ENCODE measurements around the gene FKBP3.
A peak's percentile ranks its signal among the peaks of the same experiment; 100 is the strongest.
"Not testable (repeated sequence)": the region's sequence is repeated elsewhere in the genome, so short reads cannot be mapped to it uniquely, and the experiment has no call there.

Gene FKBP3

GRCh38 chr14:45112896-45113781 lies 21.1 kb downstream of the FKBP3 start:
- no peak for DNase-seq (ENCODE audit: low read depth)

GRCh38 chr14:45104561-45104960 lies 29.7 kb downstream of the FKBP3 start:
- no peak for DNase-seq (ENCODE audit: low read depth)

- no peak for DNase-seq (ENCODE audit: low read depth)
Observed at GRCh38 chr14:45103806-45104205, 30.5 kb downstream of the FKBP3 start.

GRCh38 chr14:45096218-45096617 lies 38.1 kb downstream of the FKBP3 start:
- DNase-seq (ENCODE audit: low read depth) = no peak

- DNase-seq (ENCODE audit: low read depth) = no peak
Observed at GRCh38 chr14:45095143-45095542, 39.1 kb downstream of the FKBP3 start.

- no peak for DNase-seq (ENCODE audit: low read depth)
Observed at GRCh38 chr14:45094275-45094674, 40.0 kb downstream of the FKBP3 start.

- no peak for DNase-seq (ENCODE audit: low read depth)
Observed at GRCh38 chr14:45091710-45092109, 42.6 kb downstream of the FKBP3 start.

GRCh38 chr14:45089813-45090212 lies 44.5 kb downstream of the FKBP3 start:
- DNase-seq (ENCODE audit: low read depth) = no peak

- no peak for DNase-seq (ENCODE audit: low read depth)
Observed at GRCh38 chr14:45084946-45085346, 49.3 kb downstream of the FKBP3 start.

GRCh38 chr14:45083976-45084722 lies 50.1 kb downstream of the FKBP3 start, which contains the start of gene PRPF39:
Gene PRPF39 (plus strand): TSS chr14:45084116. CDS start chr14:45095240, 11,124 bp downstream.
- DNase-seq (ENCODE audit: low read depth) = peak; percentile 95

- DNase-seq (ENCODE audit: low read depth) = no peak
Observed at GRCh38 chr14:45083617-45083975, 50.7 kb downstream of the FKBP3 start.

- no peak for DNase-seq (ENCODE audit: low read depth)
Observed at GRCh38 chr14:45082420-45082819, 51.9 kb downstream of the FKBP3 start.

GRCh38 chr14:45081096-45081495 lies 53.2 kb downstream of the FKBP3 start:
- DNase-seq (ENCODE audit: low read depth) = not testable (repeated sequence)

GRCh38 chr14:45080416-45080968 lies 53.8 kb downstream of the FKBP3 start:
- DNase-seq (ENCODE audit: low read depth) = not testable (repeated sequence)

- no peak for DNase-seq (ENCODE audit: low read depth)
Observed at GRCh38 chr14:45078323-45078722, 56.0 kb downstream of the FKBP3 start.

GRCh38 chr14:45073231-45073879 lies 60.9 kb downstream of the FKBP3 start:
- DNase-seq (ENCODE audit: low read depth) = no peak

GRCh38 chr14:45072126-45072525 lies 62.2 kb downstream of the FKBP3 start:
- no peak for DNase-seq (ENCODE audit: low read depth)

- no peak for DNase-seq (ENCODE audit: low read depth)
Observed at GRCh38 chr14:45070215-45070614, 64.1 kb downstream of the FKBP3 start.

GRCh38 chr14:45068396-45068795 lies 65.9 kb downstream of the FKBP3 start:
- DNase-seq (ENCODE audit: low read depth) = no peak

GRCh38 chr14:45066667-45067066 lies 67.6 kb downstream of the FKBP3 start:
- no peak for DNase-seq (ENCODE audit: low read depth)

GRCh38 chr14:45065956-45066355 lies 68.3 kb downstream of the FKBP3 start:
- no peak for DNase-seq (ENCODE audit: low read depth)

Measured in activated T-cell treated with anti-CD3 and anti-CD28 coated beads for 24 hours (primary cell).